H9 (cell line): ENCODE data around the gene FAT2. TPM values are rescaled to one million over a fixed set of nuclear protein-coding genes. Genes with fewer than 3 reads are reported as not detected.

ENCODE experiments used
- DNase-seq: peaks from one replicate; pipeline ENCODE4 v3.0.0-alpha.2; 2017
- H2AFZ ChIP-seq: one replicate; pipeline ENCODE4 v1.6.1; 2013; ENCODE audit warnings: mild to moderate bottlenecking, low read length, control low read depth, moderate library complexity
- H2AK5ac ChIP-seq: 2 replicates; pipeline ENCODE4 v1.6.1; 2013; ENCODE audit warnings: low read length, control low read depth, mixed read lengths; ENCODE audit not compliant: insufficient read length
- H2BK120ac ChIP-seq: one replicate; pipeline ENCODE4 v1.6.1; 2013; ENCODE audit warnings: low read depth, mild to moderate bottlenecking, low read length, control low read depth, inconsistent platforms; ENCODE audit not compliant: poor library complexity, severe bottlenecking
- H2BK12ac ChIP-seq: 2 replicates; pipeline ENCODE4 v1.6.1; 2013; ENCODE audit warnings: low read length, control low read depth, mixed read lengths, low read depth; ENCODE audit not compliant: insufficient read length
- H2BK15ac ChIP-seq: 2 replicates; pipeline ENCODE4 v1.6.1; 2013; ENCODE audit warnings: low read depth, low read length, control low read depth
- H2BK20ac ChIP-seq: one replicate; pipeline ENCODE4 v1.6.1; 2013; ENCODE audit warnings: low read depth, mild to moderate bottlenecking, low read length, control low read depth, inconsistent platforms; ENCODE audit not compliant: poor library complexity, severe bottlenecking
- H2BK5ac ChIP-seq: 2 replicates; pipeline ENCODE4 v1.6.1; 2013; ENCODE audit warnings: low read length, control low read depth, mixed read lengths; ENCODE audit not compliant: insufficient read length
- H3K14ac ChIP-seq: 2 replicates; pipeline ENCODE4 v1.6.1; 2013; ENCODE audit warnings: low read length, control low read depth; ENCODE audit not compliant: insufficient read depth
- H3K18ac ChIP-seq: 2 replicates; pipeline ENCODE4 v1.6.1; 2013; ENCODE audit warnings: low read depth, mild to moderate bottlenecking, mixed read lengths, low read length, control low read depth; ENCODE audit not compliant: insufficient read length
- H3K23ac ChIP-seq: 2 replicates; pipeline ENCODE4 v1.6.1; 2013; ENCODE audit warnings: low read length, control low read depth, mixed read lengths, low read depth; ENCODE audit not compliant: insufficient read length
- H3K23me2 ChIP-seq: 2 replicates; pipeline ENCODE4 v1.6.1; 2013; ENCODE audit warnings: low read depth, mild to moderate bottlenecking, mixed read lengths, low read length, control low read depth; ENCODE audit not compliant: insufficient read length, poor library complexity, severe bottlenecking
- H3K27ac ChIP-seq: 2 replicates; pipeline ENCODE4 v1.5.1; 2013; ENCODE audit warnings: low read length, control low read depth, mixed read lengths, low read depth; ENCODE audit not compliant: insufficient read length
- H3K27me3 ChIP-seq: 2 replicates; pipeline ENCODE4 v1.6.1; 2013; ENCODE audit warnings: low read length, control low read depth, inconsistent platforms; ENCODE audit not compliant: insufficient read depth
- H3K4ac ChIP-seq: 2 replicates; pipeline ENCODE4 v1.6.1; 2013; ENCODE audit warnings: low read depth, mild to moderate bottlenecking, control low read depth, inconsistent platforms, low read length, moderate library complexity
- H3K4me1 ChIP-seq: 2 replicates; pipeline ENCODE4 v1.6.1; 2013; ENCODE audit warnings: low read length, control low read depth, inconsistent platforms; ENCODE audit not compliant: insufficient read depth
- H3K4me2 ChIP-seq: 2 replicates; pipeline ENCODE4 v1.6.1; 2013; ENCODE audit warnings: low read length, control low read depth, mixed read lengths; ENCODE audit not compliant: insufficient read length, insufficient read depth
- H3K56ac ChIP-seq: 2 replicates; pipeline ENCODE4 v1.6.1; 2013; ENCODE audit warnings: low read depth, mild to moderate bottlenecking, mixed read lengths, low read length, control low read depth; ENCODE audit not compliant: insufficient read length
- H3K79me1 ChIP-seq: 2 replicates; pipeline ENCODE4 v1.6.1; 2013; ENCODE audit warnings: low read depth, mild to moderate bottlenecking, moderate library complexity, low read length, control low read depth, inconsistent platforms; ENCODE audit not compliant: insufficient read depth, poor library complexity, severe bottlenecking
- H3K79me2 ChIP-seq: 2 replicates; pipeline ENCODE4 v1.6.1; 2013; ENCODE audit warnings: low read length, control low read depth, inconsistent platforms; ENCODE audit not compliant: insufficient read depth
- H3K9ac ChIP-seq: 2 replicates; pipeline ENCODE4 v1.6.1; 2013; ENCODE audit warnings: low read length, control low read depth, mixed read lengths; ENCODE audit not compliant: insufficient read length; ENCODE audit errors: extremely low read depth
- H3K9me3 ChIP-seq: one replicate; pipeline ENCODE4 v1.6.1; 2013; ENCODE audit warnings: low read depth, low read length, inconsistent platforms; ENCODE audit not compliant: control insufficient read depth
- H3T11ph ChIP-seq: one replicate; pipeline ENCODE4 v1.6.1; 2013; ENCODE audit warnings: mild to moderate bottlenecking, low read length, control low read depth, inconsistent platforms
- H4K20me1 ChIP-seq: one replicate; pipeline ENCODE4 v1.6.1; 2013; ENCODE audit not compliant: control insufficient read depth, insufficient read length, insufficient read depth
- H4K5ac ChIP-seq: 2 replicates; pipeline ENCODE4 v1.6.1; 2013; ENCODE audit warnings: low read depth, mild to moderate bottlenecking, mixed read lengths, low read length, control low read depth; ENCODE audit not compliant: insufficient read length
- H4K8ac ChIP-seq: replicated peaks from 2 replicates; pipeline ENCODE4 v1.6.1; 2013; ENCODE audit warnings: low read length, control low read depth, mixed read lengths, low read depth; ENCODE audit not compliant: insufficient read length
- H4K91ac ChIP-seq: 2 replicates; pipeline ENCODE4 v1.6.1; 2013; ENCODE audit warnings: low read depth, mild to moderate bottlenecking, moderate library complexity, mixed read lengths, low read length, control low read depth; ENCODE audit not compliant: insufficient read length
- H3K27ac Mint-ChIP-seq, 3 experiments: 2 replicates in 2 of 3; 3 replicates in 1 of 3; pipeline ENCODE4 v1.8.0; 2020 to 2021; ENCODE audit warnings: mixed read lengths in 3 of 3, mild to moderate bottlenecking in 1 of 3, moderate library complexity in 1 of 3
- H3K27me3 Mint-ChIP-seq: 2 replicates; pipeline ENCODE4 v1.8.0; 2021; ENCODE audit warnings: low read depth, mild to moderate bottlenecking, moderate library complexity, mixed read lengths
- H3K36me3 Mint-ChIP-seq, 3 experiments: 2 replicates in 2 of 3; 3 replicates in 1 of 3; pipeline ENCODE4 v1.8.0; 2020 to 2021; ENCODE audit warnings: low read depth in 3 of 3, mixed read lengths in 3 of 3; ENCODE audit not compliant: insufficient read depth in 1 of 3
- H3K4me1 Mint-ChIP-seq, 2 experiments: 2 replicates each; pipeline ENCODE4 v1.8.0; 2020; ENCODE audit warnings: mixed read lengths in 2 of 2
- H3K4me3 Mint-ChIP-seq, 2 experiments: 2 replicates in 1 of 2; 3 replicates in 1 of 2; pipeline ENCODE4 v1.8.0; 2020 to 2021; ENCODE audit warnings: mild to moderate bottlenecking in 2 of 2, mixed read lengths in 2 of 2, moderate library complexity in 1 of 2
- H3K9me3 Mint-ChIP-seq, 2 experiments: 2 replicates in 1 of 2; 3 replicates in 1 of 2; pipeline ENCODE4 v1.8.0; 2020; ENCODE audit warnings: mild to moderate bottlenecking in 2 of 2, mixed read lengths in 2 of 2, moderate library complexity in 1 of 2
- WGBS: extraction: QIAGEN DNeasy Blood & Tissue Kit; methylation state at CpG from one replicate; pipeline ENCODE4 v1.1.7; 2013; ENCODE audit warnings: missing lambda C conversion rate, low lambda C conversion rate, mixed read lengths; ENCODE audit not compliant: insufficient read length; ENCODE audit errors: extremely low coverage; 5-methylcytosine and 5-hydroxymethylcytosine counted together
- total RNA-seq: library from RNA; stranded (reverse); gene quantifications from 2 replicates; pipeline ENCODE4 v1.2.1, GENCODE V29; 2021
- TF ChIP-seq, protein P1 (sequence below): fragments of 200-600 bp; sonication (generic); conservative IDR thresholded peaks from 3 replicates; pipeline ENCODE4 v1.8.0; 2021; ENCODE audit warnings: antibody characterized with exemption, mild to moderate bottlenecking

Gene FAT2
- total RNA-seq, 1 experiment from 2014 or later = 0.15 TPM

GRCh38 chr5:151627650-151628049, 36.5 kb upstream of the FAT2 start:
- H3K4me2 ChIP-seq = no peak overlapping the region
- no peaks in the 10 kb centered on the region for H3K27me3 ChIP-seq
- TF ChIP-seq, protein P1, sequence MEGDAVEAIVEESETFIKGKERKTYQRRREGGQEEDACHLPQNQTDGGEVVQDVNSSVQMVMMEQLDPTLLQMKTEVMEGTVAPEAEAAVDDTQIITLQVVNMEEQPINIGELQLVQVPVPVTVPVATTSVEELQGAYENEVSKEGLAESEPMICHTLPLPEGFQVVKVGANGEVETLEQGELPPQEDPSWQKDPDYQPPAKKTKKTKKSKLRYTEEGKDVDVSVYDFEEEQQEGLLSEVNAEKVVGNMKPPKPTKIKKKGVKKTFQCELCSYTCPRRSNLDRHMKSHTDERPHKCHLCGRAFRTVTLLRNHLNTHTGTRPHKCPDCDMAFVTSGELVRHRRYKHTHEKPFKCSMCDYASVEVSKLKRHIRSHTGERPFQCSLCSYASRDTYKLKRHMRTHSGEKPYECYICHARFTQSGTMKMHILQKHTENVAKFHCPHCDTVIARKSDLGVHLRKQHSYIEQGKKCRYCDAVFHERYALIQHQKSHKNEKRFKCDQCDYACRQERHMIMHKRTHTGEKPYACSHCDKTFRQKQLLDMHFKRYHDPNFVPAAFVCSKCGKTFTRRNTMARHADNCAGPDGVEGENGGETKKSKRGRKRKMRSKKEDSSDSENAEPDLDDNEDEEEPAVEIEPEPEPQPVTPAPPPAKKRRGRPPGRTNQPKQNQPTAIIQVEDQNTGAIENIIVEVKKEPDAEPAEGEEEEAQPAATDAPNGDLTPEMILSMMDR = no peak

More at GRCh38 chr5:151627650-151628049, 36.5 kb upstream of the FAT2 start:
- Histone ChIP-seq H2BK20ac (no peak overlapping the region), H2BK5ac (no peak overlapping the region), H2BK12ac (no peak overlapping the region), H3K79me1 (no peaks in the 10 kb centered on the region), H3K9ac (no peak overlapping the region), H4K20me1 (no peaks in the 10 kb centered on the region), H2AFZ (no peak overlapping the region), H3K27ac (no peak overlapping the region), H2AK5ac (no peak overlapping the region), H4K5ac (no peak overlapping the region), H2BK120ac (no peak overlapping the region), H3K4me1 (no peaks in the 10 kb centered on the region), H3K14ac (no peak overlapping the region), H4K8ac (no peak overlapping the region), H4K91ac (no peak overlapping the region), H3K18ac (no peak overlapping the region), H3K23me2 (no peaks in the 10 kb centered on the region), H2BK15ac (no peak overlapping the region), H3K23ac (no peak overlapping the region), H3K9me3 (no peaks in the 10 kb centered on the region), H3K56ac (no peak overlapping the region), H3K4ac (no peak overlapping the region), H3T11ph (no peak overlapping the region), H3K79me2 (no peaks in the 10 kb centered on the region)
- H3K4me1 Mint-ChIP-seq = peaks cover 10 to 15% of the 10 kb centered on the region in 2 experiments
- H3K4me3 Mint-ChIP-seq = no peak overlapping the region
- peaks cover 6% of the 10 kb centered on the region for H3K27me3 Mint-ChIP-seq
- no peaks in the 10 kb centered on the region for H3K36me3 Mint-ChIP-seq
- H3K27ac Mint-ChIP-seq = no peak overlapping the region
- no peaks in the 10 kb centered on the region for H3K9me3 Mint-ChIP-seq
- no peak for DNase-seq
- no CpG with 5 or more reads among the region's 6 CpGs for whole genome bisulfite sequencing
